GM19452 (cell line): ENCODE data around the gene PRKX.
"Not testable (repeated sequence)": the region's sequence is repeated elsewhere in the genome, so short reads cannot be mapped to it uniquely, and the experiment has no call there.

ENCODE experiments used
- ATAC-seq: cut with Tn5 transposase; IDR thresholded peaks from one replicate; pipeline ENCODE4 v1.9.1; 2021; ENCODE audit not compliant: unreplicated experiment

Gene PRKX

DNA sequence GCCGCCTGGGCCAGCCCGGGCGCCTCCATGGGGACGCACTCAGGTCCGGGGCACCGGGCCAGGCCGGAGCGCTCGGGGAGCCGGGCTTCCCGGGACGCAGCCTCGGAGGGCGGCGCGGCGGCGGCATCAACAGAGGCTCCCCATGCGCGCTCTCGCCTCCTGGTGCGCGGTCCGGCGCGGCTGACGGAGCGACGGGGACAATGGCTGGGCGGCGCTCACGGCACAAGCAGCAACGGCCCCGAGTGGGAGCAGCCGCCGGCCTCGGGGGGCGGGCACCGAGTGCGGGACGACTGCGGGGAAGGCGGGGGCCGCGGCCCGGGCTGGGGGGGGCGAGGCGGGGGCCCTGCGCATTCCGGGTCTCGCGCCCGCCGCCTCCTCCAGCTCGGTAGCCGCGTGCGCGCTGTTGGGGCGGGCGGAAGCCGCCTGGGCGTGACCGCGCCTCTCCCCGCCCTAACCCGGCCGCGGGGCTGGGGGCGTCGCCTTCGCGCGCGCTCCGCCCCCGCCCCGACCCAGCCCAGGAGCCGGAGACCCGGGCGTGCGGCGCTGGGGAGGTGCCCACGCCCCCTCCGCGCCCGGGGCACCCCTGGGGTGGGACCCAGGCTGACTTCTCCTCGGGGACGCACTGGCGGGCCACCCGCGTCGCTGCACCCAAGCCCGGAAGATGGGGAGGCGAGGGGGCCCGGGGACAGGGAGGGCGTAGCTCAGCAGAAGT is at the start of gene PRKX:
TSS of gene PRKX (minus strand) at position 425 of the 712 bp plus-strand sequence. CDS start at position 29, 396 bp downstream.
- peak; percentile 79 for ATAC-seq

DNA sequence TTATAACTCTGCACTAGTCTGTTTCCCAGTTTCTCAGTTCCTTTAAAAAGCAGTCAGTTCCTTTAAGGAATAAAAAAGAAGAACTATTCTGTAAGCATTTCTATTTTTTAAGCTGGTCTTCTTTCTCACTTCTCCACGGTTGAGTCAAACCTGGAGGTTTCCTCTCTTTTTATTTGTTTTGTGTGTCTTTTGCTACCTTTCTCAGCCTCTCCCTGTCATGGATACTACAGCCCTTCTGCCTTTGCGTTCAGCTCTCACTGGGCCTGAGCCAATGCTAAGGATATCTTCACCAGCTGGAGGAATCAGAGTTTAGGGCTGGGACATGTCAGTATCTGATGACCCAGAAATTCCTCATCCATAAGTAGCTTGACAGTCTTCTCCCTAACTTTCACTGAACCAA is 49.7 kb upstream of the PRKX start:
- no peak for ATAC-seq

DNA sequence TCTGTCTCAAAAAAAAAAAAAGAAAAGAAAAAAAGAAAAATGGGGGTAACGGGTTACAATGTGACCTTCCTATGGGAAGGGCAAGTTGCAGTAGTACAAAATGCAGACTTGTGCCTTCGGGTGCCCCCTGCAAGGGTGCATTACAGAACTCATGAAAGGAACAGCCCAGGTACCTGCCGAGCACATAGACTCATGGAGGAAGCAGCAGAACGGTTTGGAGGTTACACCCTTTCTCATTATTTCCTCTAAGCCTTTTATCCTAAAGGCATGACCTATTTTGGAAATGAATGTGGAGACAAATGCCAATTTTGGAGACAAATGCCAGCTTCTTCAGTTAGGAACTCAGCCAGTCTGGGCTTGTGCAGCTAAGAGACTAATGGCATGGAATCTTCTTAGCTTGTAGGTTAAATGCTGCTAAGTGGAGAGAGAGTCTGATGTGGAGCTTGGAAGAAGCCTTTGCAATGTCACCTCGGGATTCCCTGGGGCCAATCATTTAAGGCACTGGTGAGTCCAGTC is 44.1 kb upstream of the PRKX start:
- ATAC-seq, result no peak

DNA sequence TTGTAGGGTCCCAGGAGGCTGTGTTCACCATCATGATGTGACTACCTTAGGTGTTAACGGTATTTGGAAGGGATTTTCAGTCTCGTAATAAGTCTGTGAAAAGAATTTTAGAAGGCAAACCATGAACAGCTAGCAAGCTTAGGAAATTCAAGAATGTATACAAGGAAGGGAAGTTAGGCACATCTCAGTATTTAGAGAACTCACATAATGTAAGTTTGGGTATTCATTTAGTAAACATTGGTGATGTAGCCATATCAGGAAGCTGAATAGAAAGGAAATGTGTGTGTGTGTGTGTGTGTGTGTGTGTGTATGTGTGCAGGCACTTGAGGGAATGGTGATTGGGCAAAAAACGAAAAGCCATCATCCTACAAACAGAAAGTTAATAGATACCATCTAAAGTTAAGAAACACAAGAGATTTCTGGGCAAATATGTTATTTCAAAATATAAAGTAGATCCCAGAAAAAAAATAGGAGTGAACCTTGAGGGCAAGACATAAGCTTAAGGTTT is 34.7 kb upstream of the PRKX start:
- ATAC-seq, result no peak

DNA sequence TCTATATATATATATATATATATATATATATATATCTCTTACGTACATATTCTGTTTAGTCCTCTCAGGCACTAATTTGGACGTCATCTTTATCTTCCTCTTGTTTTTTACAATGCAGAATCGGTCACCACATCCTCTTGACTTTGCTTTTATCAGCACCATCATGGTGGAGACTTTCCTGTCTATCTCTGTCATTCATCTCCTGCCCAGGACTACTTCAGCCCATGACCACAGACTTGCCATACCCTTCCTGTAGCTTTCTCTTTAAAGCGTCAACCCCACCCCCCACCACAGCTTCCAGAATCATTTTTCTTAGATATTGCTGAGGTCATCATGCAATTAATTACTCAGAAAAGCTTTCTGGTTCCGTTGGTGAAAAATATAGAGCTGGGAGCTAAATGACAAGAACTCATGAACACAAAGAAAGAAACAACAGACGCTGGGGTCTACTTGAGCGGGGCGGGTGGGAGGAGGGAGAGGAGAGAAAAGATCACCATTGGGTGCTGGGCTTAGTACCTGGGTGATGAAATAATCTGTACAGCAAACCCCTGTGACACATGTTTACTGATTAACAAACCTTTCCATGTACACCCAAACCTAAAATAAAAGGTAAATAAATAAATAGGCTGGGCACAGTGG is 30.5 kb upstream of the PRKX start:
- ATAC-seq, result no peak

DNA sequence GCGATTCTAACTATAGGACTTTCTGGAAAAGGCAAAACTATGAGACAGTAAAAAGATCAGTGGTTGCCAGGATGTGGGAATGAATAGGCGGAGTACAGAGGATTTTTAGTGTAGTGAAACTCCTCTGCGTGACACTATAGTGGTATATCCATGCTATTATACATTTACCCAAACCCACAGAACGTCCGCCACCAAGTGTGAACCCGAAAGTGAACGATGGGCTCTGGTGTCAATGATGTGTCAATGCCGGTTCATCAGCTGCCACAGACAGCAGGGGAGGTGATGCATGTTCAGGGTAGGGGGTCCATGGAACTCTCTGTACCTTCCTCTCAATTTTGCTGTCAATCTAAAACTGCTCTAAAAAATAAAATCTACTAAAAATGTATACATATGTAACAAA is 27.5 kb upstream of the PRKX start:
- ATAC-seq, result not testable (repeated sequence)

DNA sequence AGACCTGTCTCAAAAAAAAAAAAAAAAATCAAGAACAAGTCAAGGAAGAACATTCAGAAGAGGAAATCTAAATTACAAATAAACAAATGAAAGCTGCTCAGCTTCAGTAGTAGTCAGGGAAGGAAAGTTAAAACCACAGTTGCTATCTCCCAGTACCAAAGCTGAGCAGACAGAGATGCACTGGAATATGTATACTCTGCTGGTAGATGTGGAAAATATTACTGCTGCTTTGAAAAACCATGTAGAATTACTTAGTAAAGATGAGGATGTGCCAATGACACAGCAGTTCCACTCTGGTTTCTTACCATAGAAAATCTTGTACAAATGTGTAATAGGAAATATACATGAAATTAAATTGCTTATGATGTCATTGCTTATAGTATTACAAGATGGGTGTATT is 25.1 kb upstream of the PRKX start:
- no peak for ATAC-seq

DNA sequence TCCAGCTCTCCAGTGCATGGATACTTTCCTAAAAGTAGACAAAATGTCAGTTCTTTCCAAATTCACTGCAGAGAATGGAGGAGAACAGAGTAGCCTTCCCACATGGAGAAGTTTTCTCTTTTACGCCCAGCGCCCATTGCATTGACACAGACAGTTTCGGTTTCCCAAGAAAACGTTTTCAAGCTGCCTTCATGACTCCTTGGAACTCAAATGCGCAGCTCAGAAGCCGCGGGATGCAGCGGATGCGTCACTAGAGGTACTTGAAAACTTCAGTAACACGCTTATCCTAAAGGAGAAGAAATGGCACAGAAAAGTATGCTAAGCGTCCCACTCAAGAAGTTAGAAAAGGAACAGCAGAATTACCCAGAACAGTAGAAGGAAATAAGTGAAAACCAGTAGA is 23.1 kb upstream of the PRKX start:
- ATAC-seq, result not testable (repeated sequence)

DNA sequence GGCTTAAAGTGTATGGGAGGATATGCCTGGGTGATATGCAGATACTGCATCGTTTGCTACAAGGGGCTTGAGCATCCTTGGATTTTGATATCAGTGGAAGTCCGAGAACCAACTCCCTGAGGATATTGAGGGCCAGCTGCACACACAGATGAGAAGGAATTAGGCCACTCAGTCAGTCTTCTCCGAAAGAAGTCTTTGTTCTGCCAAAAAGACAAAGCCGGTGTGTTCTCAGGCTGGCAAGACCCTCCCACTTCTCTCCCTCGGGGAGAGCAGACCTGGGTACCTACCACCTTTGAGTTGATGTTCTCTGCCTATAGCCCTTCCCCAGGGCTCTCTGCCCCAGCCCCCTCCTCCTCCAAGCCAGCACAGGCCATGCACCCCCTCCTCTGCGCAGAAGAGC is 22.4 kb upstream of the PRKX start:
- ATAC-seq, result not testable (repeated sequence)

DNA sequence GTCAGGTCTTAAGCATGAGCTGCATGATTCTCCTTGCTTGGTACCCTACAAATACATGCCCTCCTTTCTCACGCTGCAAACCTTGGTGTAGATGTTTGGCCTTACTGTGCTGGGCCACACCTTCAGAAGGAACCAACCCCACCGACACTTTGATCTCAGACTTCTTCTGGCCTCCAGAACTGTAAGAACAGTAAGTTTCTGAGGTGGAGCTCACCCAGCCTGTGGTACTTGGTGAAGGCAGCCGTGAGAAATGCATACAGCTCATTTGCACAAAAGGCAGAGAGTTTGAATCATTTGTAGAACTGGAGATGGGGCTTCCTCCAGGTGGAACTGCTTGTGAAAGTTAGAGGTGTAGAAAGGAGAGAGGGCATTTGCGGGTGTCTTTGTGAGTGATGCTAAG is 21.0 kb upstream of the PRKX start:
- not testable (repeated sequence) for ATAC-seq

DNA sequence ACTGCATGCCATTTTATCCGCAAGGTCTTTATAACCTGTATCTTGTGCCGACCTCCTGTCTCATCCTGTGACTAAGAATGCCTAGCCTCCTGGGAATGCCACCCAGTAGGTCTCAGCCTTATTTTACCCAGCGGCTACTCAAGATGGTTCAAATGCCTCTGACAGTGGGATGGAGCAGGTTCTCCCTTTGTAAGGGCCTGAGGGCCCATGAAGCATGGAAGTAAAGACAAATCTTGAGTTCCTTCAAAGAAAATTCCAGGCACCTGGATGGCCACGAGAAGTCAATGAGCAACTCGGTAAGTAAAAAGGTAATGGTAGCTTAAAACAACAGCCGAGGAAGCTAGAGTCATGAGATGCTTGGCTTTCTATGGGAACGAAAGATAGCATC is 19.6 kb upstream of the PRKX start:
- no peak for ATAC-seq

DNA sequence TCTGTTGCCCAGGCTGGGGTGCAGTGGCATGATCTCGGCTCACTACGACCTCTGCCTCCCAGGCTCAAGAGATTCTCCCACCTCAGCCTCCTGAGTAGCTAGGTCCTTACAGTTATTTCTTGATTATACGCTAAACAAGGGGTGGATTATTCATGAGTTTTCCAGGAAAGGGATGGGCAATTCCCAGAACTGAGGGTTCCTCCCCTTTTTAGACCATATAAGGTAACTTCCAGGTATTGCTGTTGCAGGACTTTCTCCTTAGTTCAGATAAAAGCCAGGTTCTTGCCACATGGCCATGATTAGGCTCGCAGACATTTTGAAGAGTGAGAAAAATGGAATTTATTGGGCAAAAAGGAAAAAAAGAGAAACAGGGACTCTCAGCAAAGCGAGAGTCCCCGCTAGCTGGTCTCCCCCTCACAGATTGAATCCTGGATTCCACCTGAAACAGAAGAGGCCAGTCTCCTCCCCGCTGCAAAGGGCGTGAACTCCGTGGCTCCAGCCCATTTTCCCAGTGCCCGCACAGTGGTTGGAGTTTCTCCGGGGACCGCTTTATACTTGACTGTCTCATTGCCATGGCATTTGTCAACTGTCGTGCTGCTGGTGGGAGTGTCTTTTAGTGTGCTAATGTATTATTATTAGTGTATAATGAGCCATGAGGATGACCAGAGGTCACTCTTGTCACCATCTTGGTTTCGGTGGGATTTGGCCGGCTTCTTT is 19.0 kb upstream of the PRKX start:
- ATAC-seq, result not testable (repeated sequence)

DNA sequence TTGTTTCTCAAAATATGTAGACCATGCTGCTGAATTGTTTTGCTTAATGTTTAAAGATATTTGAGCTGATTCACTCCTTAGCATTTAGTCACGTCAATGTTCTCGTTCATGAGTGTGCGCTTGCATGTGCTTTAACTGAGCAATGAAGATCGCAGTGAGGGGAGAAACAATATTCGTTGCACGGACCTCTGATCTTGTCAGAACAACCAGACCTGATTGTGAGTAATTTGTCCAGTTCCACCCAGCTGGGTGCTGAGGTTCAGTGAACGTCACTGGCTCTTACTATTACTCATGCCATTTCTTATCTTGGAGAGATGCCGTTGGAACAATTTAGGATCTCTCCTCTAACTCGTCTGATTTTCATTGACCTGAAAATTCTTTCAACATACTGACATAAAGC is 15.0 kb upstream of the PRKX start:
- ATAC-seq, result no peak

DNA sequence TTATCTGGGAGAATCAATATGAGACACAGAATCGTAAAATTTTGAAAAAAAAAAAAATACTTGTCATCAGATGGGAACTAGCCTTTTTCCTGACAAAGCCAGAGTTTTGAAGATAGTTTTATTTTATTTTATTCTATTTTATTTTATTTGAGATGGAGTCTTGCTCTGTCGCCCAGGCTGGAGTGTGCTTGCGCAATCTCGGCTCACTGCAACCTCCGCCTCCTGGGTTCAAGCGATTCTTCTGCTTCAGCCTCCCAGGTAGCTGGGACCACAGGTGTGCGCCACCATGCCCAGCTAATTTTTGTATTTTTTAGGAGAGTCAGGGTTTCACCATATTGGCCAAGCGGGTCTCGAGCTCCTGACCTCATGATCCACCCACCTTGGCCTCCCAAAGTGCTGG is 10.0 kb upstream of the PRKX start:
- not testable (repeated sequence) for ATAC-seq

DNA sequence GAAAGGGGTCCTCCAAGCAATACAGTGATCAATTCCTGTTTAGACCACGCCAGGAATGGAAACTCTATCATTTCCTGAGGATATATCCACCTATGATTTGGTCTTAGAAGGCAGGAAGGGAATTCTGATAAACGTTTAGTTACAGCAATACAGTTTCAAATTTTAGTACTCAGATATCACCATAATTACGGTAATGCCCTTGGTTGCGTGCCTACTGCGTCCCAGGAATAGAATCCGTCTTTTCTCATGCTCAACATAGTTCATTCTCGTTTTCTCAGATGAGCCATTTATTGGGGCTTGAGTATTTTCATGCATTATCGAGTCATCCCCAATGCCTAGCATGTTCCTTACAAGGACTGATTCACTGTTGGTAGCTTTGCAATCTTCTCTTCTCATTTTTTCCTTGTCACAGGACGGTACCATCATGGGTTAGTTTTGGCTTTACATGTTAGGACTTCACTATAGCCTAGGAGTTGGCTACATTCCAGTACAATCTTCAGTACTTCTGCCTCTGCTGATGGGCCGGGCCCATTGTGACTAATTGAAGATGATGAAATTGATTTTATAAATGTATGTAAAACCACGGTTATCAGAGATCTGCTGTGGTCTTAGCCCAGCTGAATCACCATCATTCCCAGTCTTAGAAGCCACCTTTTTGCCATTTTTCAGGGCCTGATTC is 4.4 kb upstream of the PRKX start:
- no peak for ATAC-seq

DNA sequence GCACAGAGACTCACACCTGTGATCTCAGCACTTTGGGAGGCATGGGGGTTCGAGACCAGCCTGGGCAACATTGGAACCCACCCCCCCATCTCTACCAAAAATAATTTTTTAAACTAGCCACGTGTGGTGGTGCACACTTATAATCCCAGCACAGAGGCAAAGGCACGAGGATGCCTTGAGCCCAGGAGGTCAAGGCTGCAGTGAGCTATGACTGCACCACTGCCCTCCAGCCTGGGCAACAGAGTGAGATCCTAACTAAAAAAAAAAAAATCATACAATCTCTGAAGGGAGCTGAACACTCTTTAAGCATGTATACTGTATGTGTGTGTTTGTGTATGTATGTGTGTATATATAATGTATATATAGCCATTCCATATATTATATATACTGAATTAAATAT is 2.5 kb upstream of the PRKX start:
- ATAC-seq, result no peak

DNA sequence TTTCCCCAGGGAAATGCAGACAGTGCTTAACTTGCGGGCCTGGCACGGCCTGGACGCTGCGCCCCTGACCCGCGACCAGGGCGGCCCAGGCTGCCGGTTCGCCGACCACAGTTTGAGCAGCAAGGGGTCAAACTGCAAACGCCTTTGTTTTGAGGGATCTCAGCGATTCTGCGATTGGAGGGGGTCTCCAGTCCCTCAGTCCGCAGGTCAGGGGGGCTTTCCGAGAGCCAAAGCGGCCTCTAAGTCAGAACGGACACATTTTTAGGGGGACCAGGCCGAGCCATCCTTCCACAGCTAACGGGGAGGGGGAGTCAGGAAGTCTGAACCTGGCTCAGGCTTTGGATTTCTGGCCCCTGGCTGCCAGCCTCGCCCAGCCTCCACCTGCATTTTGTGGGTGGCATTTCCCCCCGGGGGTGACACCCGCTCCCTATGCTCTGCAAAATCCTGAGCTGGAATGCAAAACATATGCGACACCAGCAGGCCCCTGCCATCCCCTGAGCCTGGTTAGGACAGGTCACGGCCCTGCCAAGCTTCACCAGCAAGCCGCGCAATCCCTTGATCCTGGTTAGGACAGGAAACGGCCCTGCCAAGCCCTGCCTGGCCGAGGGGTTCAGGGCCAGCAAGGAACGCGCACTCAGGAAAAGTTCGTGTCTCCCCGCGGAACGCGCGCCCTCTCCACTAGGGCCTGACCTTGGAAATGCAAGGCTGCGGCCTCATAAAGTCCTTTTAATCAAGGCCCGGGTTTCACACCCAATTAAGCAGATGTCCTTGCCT is 1.4 kb upstream of the PRKX start:
- ATAC-seq, result not testable (repeated sequence)

DNA sequence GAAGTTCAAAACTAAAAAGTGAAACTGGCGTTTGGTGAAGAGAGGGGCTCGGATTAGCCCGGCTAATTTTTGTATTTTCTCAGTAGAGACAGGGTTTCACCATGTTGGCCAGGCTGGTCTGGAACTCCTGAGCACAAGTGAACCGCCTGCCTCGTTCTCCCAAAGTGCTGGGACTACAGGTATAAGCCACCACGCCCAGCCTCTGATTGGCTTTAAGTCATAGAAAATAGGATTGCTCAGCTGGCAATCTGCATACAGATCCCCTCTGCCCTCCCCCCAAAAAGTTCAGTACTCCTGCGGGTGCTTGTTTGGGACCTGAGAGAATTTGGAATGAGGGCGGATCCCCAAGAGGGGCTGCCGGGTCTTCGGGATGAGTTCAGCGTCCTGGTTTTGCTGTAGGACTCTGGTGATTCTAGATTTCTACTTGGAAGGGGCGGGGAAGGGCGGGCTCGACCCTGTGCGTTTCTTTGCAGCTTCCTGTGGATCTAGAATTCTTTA is 537 bp upstream of the PRKX start:
- ATAC-seq, result no peak

DNA sequence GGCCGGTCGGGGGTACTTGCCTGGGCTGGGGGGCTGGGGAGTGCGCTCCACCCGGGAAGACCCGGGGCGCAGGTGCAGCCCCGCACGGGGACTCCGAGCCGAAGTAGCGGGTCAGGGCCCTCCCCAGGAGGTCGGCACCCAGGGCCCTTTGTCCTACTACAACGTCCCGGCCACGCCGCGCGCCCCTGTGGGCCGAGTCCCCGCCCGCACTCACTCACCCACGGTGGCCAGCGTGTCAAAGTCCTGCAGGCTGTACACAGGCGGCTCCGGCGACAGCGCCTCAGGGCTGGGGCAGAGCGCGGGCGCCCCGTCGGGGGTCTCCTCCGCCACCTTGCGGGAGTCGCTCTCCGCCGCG is 602 bp downstream of the PRKX start:
- peak; percentile 21 for ATAC-seq
